ENCODE data around the gene IL18R1. TPM values are rescaled to one million over a fixed set of nuclear protein-coding genes. Genes with fewer than 3 reads are reported as not detected.

The IL18R1 gene
- total and polyA plus RNA-seq, 9 of the 15 experiments (the other 6 are each of a cell fraction or from before 2014, with no cell fraction given), result 0.55 to 10.0 (median 2.5) TPM

- no peak for TF ChIP-seq ARID4B (CRISPR knock-in tag; IDR thresholded peaks at IDR 0.05)
- 0 out of 2 replicates have a peak, but pooled peaks have one; percentile 23 for TF ChIP-seq BRD4 (IDR thresholded peaks at IDR 0.05)
Measured at GRCh38 chr2:102336502-102336945, 19.1 kb upstream of the IL18R1 start (continued).

DNA sequence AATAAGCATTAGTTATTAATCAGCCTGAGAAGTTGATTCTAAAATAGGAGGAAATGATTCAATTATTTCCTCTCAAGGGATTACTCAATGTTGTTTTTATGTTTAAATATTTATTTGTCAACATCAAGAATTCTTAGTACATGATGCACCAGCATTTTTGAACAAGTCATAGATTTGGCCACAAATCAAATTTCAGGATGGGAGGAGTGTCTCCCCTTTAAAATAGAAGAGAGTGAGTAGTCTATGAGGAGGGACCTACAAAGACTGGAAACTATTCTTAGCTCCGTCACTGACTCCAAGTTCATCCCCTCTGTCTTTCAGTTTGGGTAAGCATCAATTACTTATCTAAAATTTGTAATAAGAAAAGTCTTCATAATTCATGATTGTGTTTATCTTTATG lies 18.6 kb upstream of the IL18R1 start:
- in situ Hi-C loops (cut with MboI) (no loop called here), intact Hi-C loops (cut with micrococcal nuclease) (loop anchor here (5.0 kb wide), 1 partner anchor 80 kb away; no protein-coding TSS in a partner anchor)
- Histone ChIP-seq H2AFZ (ENCODE audit: low read depth, low read length) (no peak overlapping the region), H3K9me1 (ENCODE audit: control insufficient read depth, insufficient read depth, low read length) (no peaks in the 10 kb centered on the region), H3K27ac (ENCODE audit: extremely low read depth, low read depth, low read length) (no peak overlapping the region), H3K4me2 (ENCODE audit: insufficient read depth, low read length) (no peak overlapping the region), H3K4me3 (no peak overlapping the region), H3K9me3 (replicated peaks; ENCODE audit: control insufficient read depth, insufficient read depth, low read depth, low read length) (no peaks in the 10 kb centered on the region), H4K20me1 (replicated peaks; ENCODE audit: control insufficient read depth, insufficient read depth, low read length) (no peaks in the 10 kb centered on the region), H3K27me3 (ENCODE audit: control insufficient read depth in 2 of 2, insufficient read depth in 2 of 2, low read length in 2 of 2) (no peaks in the 10 kb centered on the region), H3K4me1 (replicated peaks in 1 of 2; ENCODE audit: control insufficient read depth in 2 of 2, insufficient read depth in 2 of 2, low read length in 2 of 2) (peaks cover 0 to 43% of the 10 kb centered on the region in 2 experiments; a peak in 4 of 5 replicates), H3K79me2 (ENCODE audit: control insufficient read depth, insufficient read depth, low read length) (no peaks in the 10 kb centered on the region), H3K9ac (ENCODE audit: insufficient read depth in 1 of 2, low read depth in 2 of 2, low read length in 2 of 2) (no peak overlapping the region), H3K36me3 (ENCODE audit: control insufficient read depth, insufficient read depth, low read length) (no peaks in the 10 kb centered on the region)
- ATAC-seq (no peak), DNase-seq (ENCODE audit: extremely low read depth in 1 of 4, low spot score in 3 of 4) (no peak), FAIRE-seq (no peak)
- 46% methylated on average over 1 of the region's 1 CpG for WGBS (ENCODE audit: insufficient coverage, low coverage, missing lambda C conversion rate)
- CTCF ChIA-PET (ENCODE audit: low intra/inter-chr PET ratio), result interaction anchor here (0.7 kb wide), 1 partner anchor 11 kb away, joined by 3 read pairs; no protein-coding TSS in a partner anchor
- no TSS peak for BruUV-seq (replicated peaks)
- POLR2A ChIA-PET, result interaction anchor here (1.9 kb wide), 1 partner anchor 23 kb away, joined by 4 read pairs; no protein-coding TSS in a partner anchor
- TF ChIP-seq, protein P1, sequence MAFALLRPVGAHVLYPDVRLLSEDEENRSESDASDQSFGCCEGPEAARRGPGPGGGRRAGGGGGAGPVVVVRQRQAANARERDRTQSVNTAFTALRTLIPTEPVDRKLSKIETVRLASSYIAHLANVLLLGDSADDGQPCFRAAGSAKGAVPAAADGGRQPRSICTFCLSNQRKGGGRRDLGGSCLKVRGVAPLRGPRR (CRISPR knock-in tag; IDR thresholded peaks at IDR 0.05), result no peak
- TF ChIP-seq IFI16 (CRISPR knock-in tag; IDR thresholded peaks at IDR 0.05), result no peak
- TF ChIP-seq IRF9 (tag; IDR thresholded peaks at IDR 0.05), result no peak
- no peak for TF ChIP-seq NR2C1 (IDR thresholded peaks at IDR 0.05)
- no peak for TF ChIP-seq NR2C1 (tag; IDR thresholded peaks at IDR 0.05)
- no peak for TF ChIP-seq ZC3H11A (IDR thresholded peaks at IDR 0.05; ENCODE audit: low read depth, low read length)
- TF ChIP-seq, protein P2, sequence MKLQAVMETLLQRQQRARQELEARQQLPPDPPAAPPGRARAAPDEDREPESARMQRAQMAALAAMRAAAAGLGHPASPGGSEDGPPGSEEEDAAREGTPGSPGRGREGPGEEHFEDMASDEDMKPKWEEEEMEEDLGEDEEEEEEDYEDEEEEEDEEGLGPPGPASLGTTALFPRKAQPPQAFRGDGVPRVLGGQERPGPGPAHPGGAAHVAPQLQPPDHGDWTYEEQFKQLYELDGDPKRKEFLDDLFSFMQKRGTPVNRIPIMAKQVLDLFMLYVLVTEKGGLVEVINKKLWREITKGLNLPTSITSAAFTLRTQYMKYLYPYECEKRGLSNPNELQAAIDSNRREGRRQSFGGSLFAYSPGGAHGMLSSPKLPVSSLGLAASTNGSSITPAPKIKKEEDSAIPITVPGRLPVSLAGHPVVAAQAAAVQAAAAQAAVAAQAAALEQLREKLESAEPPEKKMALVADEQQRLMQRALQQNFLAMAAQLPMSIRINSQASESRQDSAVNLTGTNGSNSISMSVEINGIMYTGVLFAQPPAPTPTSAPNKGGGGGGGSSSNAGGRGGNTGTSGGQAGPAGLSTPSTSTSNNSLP (IDR thresholded peaks at IDR 0.05; ENCODE audit: borderline replicate concordance, low read depth, low read length), result no peak
- no peak for TF ChIP-seq STAG1 (CRISPR knock-in tag; IDR thresholded peaks at IDR 0.05; ENCODE audit: borderline replicate concordance)
- TF ChIP-seq DPF2 (IDR thresholded peaks at IDR 0.05), result no peak
- no peak for TF ChIP-seq ZNF561 (CRISPR knock-in tag; conservative IDR thresholded peaks at IDR 0.05)
- no peak for TF ChIP-seq GABPB1 (CRISPR knock-in tag; IDR thresholded peaks at IDR 0.05)
- no peak for TF ChIP-seq BHLHE40 (IDR thresholded peaks at IDR 0.05; ENCODE audit: low read length)
- TF ChIP-seq HDAC8 (tag; IDR thresholded peaks at IDR 0.05), result no peak

Data from K562 (cell line).